ENCODE results near the gene SRF. TPM values are rescaled to one million over a fixed set of nuclear protein-coding genes. Genes with fewer than 3 reads are reported as not detected.

SRF gene
- total and polyA plus RNA-seq, 2 donors (not counting 3 experiments of a cell fraction or from before 2014, with no cell fraction given), result 34.4 to 55.8 TPM

DNA sequence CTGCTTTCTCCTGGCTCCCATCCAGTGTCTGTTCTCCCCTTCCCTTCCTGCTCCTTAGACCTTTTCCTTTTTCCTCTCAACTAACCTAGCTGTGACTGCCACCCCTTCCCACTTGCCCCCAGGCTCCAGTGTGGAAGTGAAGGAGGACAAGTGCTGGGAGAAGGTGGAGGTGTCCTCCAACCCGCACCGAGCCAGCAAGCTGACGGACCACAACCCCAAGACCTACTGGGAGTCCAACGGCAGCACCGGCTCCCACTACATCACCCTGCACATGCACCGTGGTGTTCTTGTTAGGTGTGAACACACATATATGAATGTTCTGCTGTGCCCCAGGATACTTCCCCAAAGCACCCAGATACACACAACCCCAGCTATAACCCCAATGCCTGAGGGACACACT, 29.5 kb downstream of the SRF start:
- BruUV-seq (replicated peaks), result no TSS peak
- intact Hi-C loops (cut with micrococcal nuclease) (no loop called here), dilution Hi-C loops (cut with MboI; ENCODE audit: extremely low pct_ligation_motif_present, low sequenced_read_pairs) (no loop called here)
- ChIA-PET POLR2A (no interaction called here), CTCF (interaction anchor here (0.6 kb wide), 1 partner anchor 28 kb away, joined by 3 read pairs; the partner anchor contains the start of gene DNPH1)
- FAIRE-seq, result no peak
- Histone ChIP-seq H3K9me1 (replicated peaks; ENCODE audit: control insufficient read depth, extremely low read depth, insufficient read depth, low read length) (no peaks in the 10 kb centered on the region), H3K27me3 (ENCODE audit: control insufficient read depth in 2 of 2, insufficient read depth in 2 of 2, low read length in 2 of 2) (no peaks in the 10 kb centered on the region), H3K9ac (replicated peaks; ENCODE audit: extremely low read depth, insufficient read depth, low read length) (no peak overlapping the region), H3K27ac (ENCODE audit: insufficient read depth, low read depth, low read length) (no peak overlapping the region), H3K4me3 (replicated peaks in 1 of 3; ENCODE audit: insufficient read depth in 1 of 3, low read depth in 1 of 3, low read length in 3 of 3) (no peak overlapping the region), H3K4me1 (ENCODE audit: control insufficient read depth, extremely low read depth, insufficient read depth, low read length) (no peaks in the 10 kb centered on the region), H3K9me3 (replicated peaks; ENCODE audit: control insufficient read depth, insufficient read depth, low read length) (no peaks in the 10 kb centered on the region), H3K79me2 (ENCODE audit: control insufficient read depth, insufficient read depth, low read length) (no peaks in the 10 kb centered on the region), H3K36me3 (ENCODE audit: control insufficient read depth in 2 of 2, extremely low read depth in 1 of 2, insufficient read depth in 2 of 2, low read length in 2 of 2) (peaks cover 0 to 22% of the 10 kb centered on the region in 2 experiments), H4K20me1 (replicated peaks; ENCODE audit: control insufficient read depth, extremely low read depth, insufficient read depth, low read length) (no peaks in the 10 kb centered on the region), H2AFZ (ENCODE audit: low read depth, low read length) (no peak overlapping the region), H3K4me2 (ENCODE audit: insufficient read depth, low read length) (no peak overlapping the region)
- TF ChIP-seq POLR2A (IDR thresholded peaks at IDR 0.05; ENCODE audit: low read depth, low read length) (no peak), JUN (IDR thresholded peaks at IDR 0.05; ENCODE audit: borderline replicate concordance, insufficient read depth, insufficient read length, low read depth) (no peak), EZH2 (IDR thresholded peaks at IDR 0.05; ENCODE audit: borderline replicate concordance, low read depth, low read length, severe bottlenecking) (no peak), MYC (IDR thresholded peaks at IDR 0.05; ENCODE audit: low read depth, low read length) (no peak), FOS (IDR thresholded peaks at IDR 0.05; ENCODE audit: borderline replicate concordance, insufficient read depth, low read length) (no peak), POLR2AphosphoS5 (IDR thresholded peaks at IDR 0.05; ENCODE audit: insufficient read depth, low read depth, low read length) (no peak), MAX (IDR thresholded peaks at IDR 0.05; ENCODE audit: insufficient read depth, insufficient read length) (no peak), GATA2 (IDR thresholded peaks at IDR 0.05; ENCODE audit: insufficient read depth, insufficient read length, low read depth, low read length) (no peak)
- TF ChIP-seq, protein P1, sequence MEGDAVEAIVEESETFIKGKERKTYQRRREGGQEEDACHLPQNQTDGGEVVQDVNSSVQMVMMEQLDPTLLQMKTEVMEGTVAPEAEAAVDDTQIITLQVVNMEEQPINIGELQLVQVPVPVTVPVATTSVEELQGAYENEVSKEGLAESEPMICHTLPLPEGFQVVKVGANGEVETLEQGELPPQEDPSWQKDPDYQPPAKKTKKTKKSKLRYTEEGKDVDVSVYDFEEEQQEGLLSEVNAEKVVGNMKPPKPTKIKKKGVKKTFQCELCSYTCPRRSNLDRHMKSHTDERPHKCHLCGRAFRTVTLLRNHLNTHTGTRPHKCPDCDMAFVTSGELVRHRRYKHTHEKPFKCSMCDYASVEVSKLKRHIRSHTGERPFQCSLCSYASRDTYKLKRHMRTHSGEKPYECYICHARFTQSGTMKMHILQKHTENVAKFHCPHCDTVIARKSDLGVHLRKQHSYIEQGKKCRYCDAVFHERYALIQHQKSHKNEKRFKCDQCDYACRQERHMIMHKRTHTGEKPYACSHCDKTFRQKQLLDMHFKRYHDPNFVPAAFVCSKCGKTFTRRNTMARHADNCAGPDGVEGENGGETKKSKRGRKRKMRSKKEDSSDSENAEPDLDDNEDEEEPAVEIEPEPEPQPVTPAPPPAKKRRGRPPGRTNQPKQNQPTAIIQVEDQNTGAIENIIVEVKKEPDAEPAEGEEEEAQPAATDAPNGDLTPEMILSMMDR (IDR thresholded peaks at IDR 0.05; ENCODE audit: extremely low read depth in 1 of 2, insufficient read depth in 1 of 2, low read depth in 1 of 2, low read length in 2 of 2), result no peak
- no peak for DNase-seq (ENCODE audit: low read depth, low spot score)
